Panc1 (cell line): ENCODE data around the gene GFPT2. TPM values are rescaled to one million over a fixed set of nuclear protein-coding genes. Genes with fewer than 3 reads are reported as not detected.

Experiments
- ATAC-seq: fragments of 200-7000 bp; cut with Tn5 transposase; 2 replicates; pipeline ENCODE4 v1.9.1; 2020; ENCODE audit warnings: mild to moderate bottlenecking, moderate library complexity
- BruUV-seq: library from RNA; stranded (reverse); fragments of 400-500 nt; replicated peaks from 2 replicates; lab custom pipeline; 2021; lab: Mats Ljungman, UMichigan
- CTCF ChIA-PET: fragments of 300-600 bp; sonication (Branson Sonifier 250); formaldehyde crosslinking; loops from one replicate; lab custom pipeline; 2022; ENCODE audit warnings: antibody characterized with exemption; lab: Charles Lee
- POLR2A ChIA-PET: fragments of 300-600 bp; sonication (Branson Sonifier 250); formaldehyde crosslinking; loops from one replicate; lab custom pipeline; 2022; ENCODE audit warnings: antibody characterized with exemption; lab: Charles Lee
- DNase-seq: peaks from one replicate; pipeline ENCODE4 v3.0.0-alpha.2; 2010; ENCODE audit warnings: low read depth, low spot score
- H3K27ac ChIP-seq: 2 replicates; pipeline ENCODE4 v1.5.1; 2011; ENCODE audit warnings: mild to moderate bottlenecking, low read length, inconsistent platforms
- H3K27me3 ChIP-seq: fragments of 200-500 bp; sonication (Bioruptor generic); 2 replicates; pipeline ENCODE4 v1.6.0; 2014; ENCODE audit warnings: low read length, inconsistent platforms; ENCODE audit not compliant: control insufficient read depth, insufficient read depth
- H3K36me3 ChIP-seq: fragments of 200-500 bp; sonication (Bioruptor generic); 2 replicates; pipeline ENCODE4 v1.5.1; 2014; ENCODE audit warnings: inconsistent platforms, mild to moderate bottlenecking, low read length, moderate library complexity; ENCODE audit not compliant: control insufficient read depth, insufficient read depth
- H3K4me1 ChIP-seq: 2 replicates; pipeline ENCODE4 v1.5.1; 2011; ENCODE audit warnings: inconsistent platforms, mild to moderate bottlenecking, low read length, moderate library complexity; ENCODE audit not compliant: control insufficient read depth, insufficient read depth
- H3K4me3 ChIP-seq, 2 experiments: 2 replicates each; pipeline ENCODE4 v1.5.1; 2011 to 2012; ENCODE audit warnings: low read depth in 2 of 2, low read length in 2 of 2, mild to moderate bottlenecking in 2 of 2, inconsistent platforms in 1 of 2, moderate library complexity in 1 of 2
- H3K9me3 ChIP-seq: fragments of 200-500 bp; sonication (Bioruptor generic); 2 replicates; pipeline ENCODE4 v1.5.1; 2014; ENCODE audit warnings: low read depth, mild to moderate bottlenecking, inconsistent platforms, low read length, moderate library complexity; ENCODE audit not compliant: control insufficient read depth, insufficient read depth
- POLR2AphosphoS5 ChIP-seq: IDR thresholded peaks from 2 replicates; pipeline ENCODE4 v1.6.1; 2012; ENCODE audit warnings: mild to moderate bottlenecking, low read depth, low read length, moderate library complexity
- SIN3A ChIP-seq: IDR thresholded peaks from 2 replicates; pipeline ENCODE4 v1.6.1; 2012; ENCODE audit warnings: low read depth, mild to moderate bottlenecking, low read length, moderate library complexity, borderline replicate concordance; ENCODE audit not compliant: insufficient read depth
- TCF7L2 ChIP-seq: IDR thresholded peaks from 2 replicates; pipeline ENCODE4 v1.6.1; 2011; ENCODE audit warnings: mild to moderate bottlenecking, low read depth, low read length, inconsistent platforms
- in situ Hi-C: cut with HindIII; loops from 2 replicates; pipeline ENCODE4 v1.10.0; 2016; ENCODE audit warnings: low sequenced_read_pairs, low pct_unique_long_range_greater_than_20kb
- intact Hi-C: fragments of 100-400 bp; cut with micrococcal nuclease; formaldehyde crosslinking; loops from one replicate; pipeline ENCODE4 v1.10.0; 2022; ENCODE audit not compliant: unreplicated experiment
- total RNA-seq: library from RNA; stranded (reverse); gene quantifications from one replicate; pipeline ENCODE4 v1.2.1, GENCODE V29; 2021; ENCODE audit not compliant: unreplicated experiment
- TF ChIP-seq, protein P1 (sequence below): fragments of 450-650 bp; IDR thresholded peaks from 2 replicates; pipeline ENCODE4 v1.5.1; 2017; ENCODE audit warnings: mild to moderate bottlenecking
- TF ChIP-seq, protein P2 (sequence below), 2 experiments: IDR thresholded peaks; 2 replicates each; pipeline ENCODE4 v1.6.1; 2011 to 2012; ENCODE audit warnings: low read depth in 2 of 2, control low read depth in 1 of 2, low read length in 1 of 2, mild to moderate bottlenecking in 1 of 2, moderate library complexity in 1 of 2; ENCODE audit not compliant: insufficient read depth in 1 of 2

Gene GFPT2
- total RNA-seq, 1 experiment from 2014 or later, result 2.1 TPM

DNA sequence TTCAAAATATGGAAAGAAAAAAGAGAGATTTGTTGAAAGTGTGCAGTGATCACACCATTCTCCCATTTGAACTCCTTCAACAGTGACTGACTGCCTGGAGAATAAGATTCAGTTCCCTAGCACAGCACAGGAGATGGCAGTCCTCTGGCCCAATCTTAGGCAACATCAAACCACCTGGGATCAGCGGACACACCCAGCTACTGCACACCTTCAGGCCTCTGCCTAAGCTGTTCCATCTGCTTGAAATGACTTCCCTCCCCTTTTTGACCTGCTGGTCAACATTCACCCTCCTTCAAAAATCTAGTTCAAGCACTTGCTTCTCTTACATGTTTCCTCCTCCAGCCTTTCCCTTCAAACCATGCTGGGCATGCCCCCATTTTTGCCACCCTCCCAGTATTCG is 65.7 kb downstream of the GFPT2 start:
- TF ChIP-seq, protein P1, sequence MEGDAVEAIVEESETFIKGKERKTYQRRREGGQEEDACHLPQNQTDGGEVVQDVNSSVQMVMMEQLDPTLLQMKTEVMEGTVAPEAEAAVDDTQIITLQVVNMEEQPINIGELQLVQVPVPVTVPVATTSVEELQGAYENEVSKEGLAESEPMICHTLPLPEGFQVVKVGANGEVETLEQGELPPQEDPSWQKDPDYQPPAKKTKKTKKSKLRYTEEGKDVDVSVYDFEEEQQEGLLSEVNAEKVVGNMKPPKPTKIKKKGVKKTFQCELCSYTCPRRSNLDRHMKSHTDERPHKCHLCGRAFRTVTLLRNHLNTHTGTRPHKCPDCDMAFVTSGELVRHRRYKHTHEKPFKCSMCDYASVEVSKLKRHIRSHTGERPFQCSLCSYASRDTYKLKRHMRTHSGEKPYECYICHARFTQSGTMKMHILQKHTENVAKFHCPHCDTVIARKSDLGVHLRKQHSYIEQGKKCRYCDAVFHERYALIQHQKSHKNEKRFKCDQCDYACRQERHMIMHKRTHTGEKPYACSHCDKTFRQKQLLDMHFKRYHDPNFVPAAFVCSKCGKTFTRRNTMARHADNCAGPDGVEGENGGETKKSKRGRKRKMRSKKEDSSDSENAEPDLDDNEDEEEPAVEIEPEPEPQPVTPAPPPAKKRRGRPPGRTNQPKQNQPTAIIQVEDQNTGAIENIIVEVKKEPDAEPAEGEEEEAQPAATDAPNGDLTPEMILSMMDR, result no peak
- no peak for TF ChIP-seq TCF7L2
- TF ChIP-seq POLR2AphosphoS5, result no peak
- TF ChIP-seq SIN3A, result no peak
- TF ChIP-seq, protein P2, sequence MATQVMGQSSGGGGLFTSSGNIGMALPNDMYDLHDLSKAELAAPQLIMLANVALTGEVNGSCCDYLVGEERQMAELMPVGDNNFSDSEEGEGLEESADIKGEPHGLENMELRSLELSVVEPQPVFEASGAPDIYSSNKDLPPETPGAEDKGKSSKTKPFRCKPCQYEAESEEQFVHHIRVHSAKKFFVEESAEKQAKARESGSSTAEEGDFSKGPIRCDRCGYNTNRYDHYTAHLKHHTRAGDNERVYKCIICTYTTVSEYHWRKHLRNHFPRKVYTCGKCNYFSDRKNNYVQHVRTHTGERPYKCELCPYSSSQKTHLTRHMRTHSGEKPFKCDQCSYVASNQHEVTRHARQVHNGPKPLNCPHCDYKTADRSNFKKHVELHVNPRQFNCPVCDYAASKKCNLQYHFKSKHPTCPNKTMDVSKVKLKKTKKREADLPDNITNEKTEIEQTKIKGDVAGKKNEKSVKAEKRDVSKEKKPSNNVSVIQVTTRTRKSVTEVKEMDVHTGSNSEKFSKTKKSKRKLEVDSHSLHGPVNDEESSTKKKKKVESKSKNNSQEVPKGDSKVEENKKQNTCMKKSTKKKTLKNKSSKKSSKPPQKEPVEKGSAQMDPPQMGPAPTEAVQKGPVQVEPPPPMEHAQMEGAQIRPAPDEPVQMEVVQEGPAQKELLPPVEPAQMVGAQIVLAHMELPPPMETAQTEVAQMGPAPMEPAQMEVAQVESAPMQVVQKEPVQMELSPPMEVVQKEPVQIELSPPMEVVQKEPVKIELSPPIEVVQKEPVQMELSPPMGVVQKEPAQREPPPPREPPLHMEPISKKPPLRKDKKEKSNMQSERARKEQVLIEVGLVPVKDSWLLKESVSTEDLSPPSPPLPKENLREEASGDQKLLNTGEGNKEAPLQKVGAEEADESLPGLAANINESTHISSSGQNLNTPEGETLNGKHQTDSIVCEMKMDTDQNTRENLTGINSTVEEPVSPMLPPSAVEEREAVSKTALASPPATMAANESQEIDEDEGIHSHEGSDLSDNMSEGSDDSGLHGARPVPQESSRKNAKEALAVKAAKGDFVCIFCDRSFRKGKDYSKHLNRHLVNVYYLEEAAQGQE (IDR thresholded peaks at IDR 0.05; ENCODE audit: insufficient read depth in 1 of 2, low read depth in 2 of 2, low read length in 1 of 2), result no peak
- intact Hi-C loops (no loop called here), in situ Hi-C loops (no loop called here)
- H3K4me1 ChIP-seq, result peaks cover 10% of the 10 kb centered on the region
- no peaks in the 10 kb centered on the region; the same call in 1 of the 2 replicates for H3K36me3 ChIP-seq
- H3K9me3 ChIP-seq, result no peaks in the 10 kb centered on the region
- CTCF ChIA-PET, result no interaction called here
- no peak overlapping the region for H3K4me3 ChIP-seq
- POLR2A ChIA-PET, result no interaction called here
- ATAC-seq, result no peak
- no peak for DNase-seq
- no peak overlapping the region for H3K27ac ChIP-seq
- BruUV-seq, result no TSS peak
- no peaks in the 10 kb centered on the region for H3K27me3 ChIP-seq

DNA sequence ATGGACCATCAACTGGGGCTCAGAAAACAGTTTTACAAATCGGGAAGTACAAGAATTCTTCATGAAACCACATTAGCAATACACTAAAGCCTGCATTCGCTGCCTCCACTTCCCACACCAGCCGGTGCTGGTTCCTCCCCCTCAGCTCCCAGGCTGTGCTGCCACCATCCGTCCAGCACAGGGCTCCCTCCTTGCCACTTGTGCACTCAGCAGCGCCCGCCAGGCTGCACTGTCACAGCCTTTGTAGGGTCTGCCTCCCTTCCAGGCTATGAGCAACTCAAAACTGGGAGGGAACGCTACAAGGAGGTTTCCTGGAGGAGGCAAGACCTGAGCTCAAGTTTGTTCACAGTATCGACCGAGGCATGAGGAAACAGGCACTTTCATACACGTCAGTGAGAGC is 69.0 kb downstream of the GFPT2 start:
- intact Hi-C loops, result no loop called here
- no peaks in the 10 kb centered on the region for H3K36me3 ChIP-seq
- no TSS peak for BruUV-seq
- POLR2A ChIA-PET, result interaction anchor here (0.5 kb wide), 1 partner anchor 169 kb away, joined by 4 read pairs; no protein-coding TSS in a partner anchor
- no peak overlapping the region for H3K27ac ChIP-seq
- ATAC-seq, result no peak
- TF ChIP-seq, protein P1, result no peak
- TF ChIP-seq TCF7L2 (no peak), SIN3A (no peak), POLR2AphosphoS5 (no peak)
- TF ChIP-seq, protein P2 (IDR thresholded peaks at IDR 0.05; ENCODE audit: insufficient read depth in 1 of 2, low read depth in 2 of 2, low read length in 1 of 2), result no peak
- CTCF ChIA-PET, result interaction anchor here (1.4 kb wide), 1 partner anchor 75 kb away, joined by 3 read pairs; the partner anchor contains the start of gene RASGEF1C
- no peaks in the 10 kb centered on the region for H3K27me3 ChIP-seq
- H3K9me3 ChIP-seq, result peaks cover 4% of the 10 kb centered on the region; the same call in 1 of the 2 replicates
- no peaks in the 10 kb centered on the region for H3K4me1 ChIP-seq
- in situ Hi-C loops, result no loop called here
- no peak overlapping the region for H3K4me3 ChIP-seq
- DNase-seq, result no peak
